HG03060 (cell line): ENCODE results near the gene NPAS3.

Experiments used
- ATAC-seq: cut with Tn5 transposase; IDR thresholded peaks from one replicate; pipeline ENCODE4 v1.9.1; 2021; ENCODE audit warnings: low read depth, moderate number of reproducible peaks; ENCODE audit not compliant: unreplicated experiment

The NPAS3 gene

GRCh38 chr14:33237115-33237740, 298.5 kb downstream of the NPAS3 start:
- ATAC-seq, result no peak

GRCh38 chr14:33239465-33239864, 300.8 kb downstream of the NPAS3 start:
- ATAC-seq, result no peak

- ATAC-seq, result no peak
Observed at GRCh38 chr14:33240466-33240865, 301.8 kb downstream of the NPAS3 start.

- ATAC-seq, result no peak
Observed at GRCh38 chr14:33241331-33241730, 302.7 kb downstream of the NPAS3 start.

GRCh38 chr14:33249233-33249820, 310.6 kb downstream of the NPAS3 start:
- ATAC-seq, result no peak

GRCh38 chr14:33250963-33251362, 312.3 kb downstream of the NPAS3 start:
- ATAC-seq, result no peak

- no peak for ATAC-seq
Observed at GRCh38 chr14:33254342-33254741, 315.7 kb downstream of the NPAS3 start.

GRCh38 chr14:33254861-33255395, 316.2 kb downstream of the NPAS3 start:
- no peak for ATAC-seq

GRCh38 chr14:33257796-33258195, 319.1 kb downstream of the NPAS3 start:
- no peak for ATAC-seq

- ATAC-seq, result no peak
Observed at GRCh38 chr14:33259764-33260163, 321.1 kb downstream of the NPAS3 start.

- ATAC-seq, result no peak
Observed at GRCh38 chr14:33271216-33271615, 332.5 kb downstream of the NPAS3 start.

GRCh38 chr14:33271891-33272290, 333.2 kb downstream of the NPAS3 start:
- ATAC-seq, result no peak

GRCh38 chr14:33273978-33274377, 335.3 kb downstream of the NPAS3 start:
- no peak for ATAC-seq

GRCh38 chr14:33275879-33276278, 337.2 kb downstream of the NPAS3 start:
- ATAC-seq, result no peak

GRCh38 chr14:33279865-33280264, 341.2 kb downstream of the NPAS3 start:
- no peak for ATAC-seq

GRCh38 chr14:33280646-33281045, 342.0 kb downstream of the NPAS3 start:
- ATAC-seq, result no peak

- no peak for ATAC-seq
Observed at GRCh38 chr14:33282331-33283230, 343.9 kb downstream of the NPAS3 start.

- no peak for ATAC-seq
Observed at GRCh38 chr14:33285902-33286700, 347.4 kb downstream of the NPAS3 start.

GRCh38 chr14:33287189-33287588, 348.5 kb downstream of the NPAS3 start:
- ATAC-seq, result no peak

- ATAC-seq, result no peak
Observed at GRCh38 chr14:33290641-33291040, 352.0 kb downstream of the NPAS3 start.
